IPS DF 6.9 (cell line): ENCODE data around the gene USP12.
"Not testable (repeated sequence)": the region's sequence is repeated elsewhere in the genome, so short reads cannot be mapped to it uniquely, and the experiment has no call there.

Experiments used
- DNase-seq: peaks from one replicate; pipeline ENCODE4 v3.0.0-alpha.2; 2013; ENCODE audit warnings: low read depth, low spot score
- H3K27ac ChIP-seq: one replicate; pipeline ENCODE4 v1.5.1; 2013; ENCODE audit warnings: low read length, control low read depth
- H3K27me3 ChIP-seq: 2 replicates; pipeline ENCODE4 v1.6.1; 2013; ENCODE audit warnings: mild to moderate bottlenecking, low read length; ENCODE audit not compliant: control insufficient read depth, insufficient read depth
- H3K36me3 ChIP-seq: 2 replicates; pipeline ENCODE4 v1.6.1; 2013; ENCODE audit warnings: low read length; ENCODE audit not compliant: control insufficient read depth, insufficient read depth
- H3K4me1 ChIP-seq: 2 replicates; pipeline ENCODE4 v1.6.1; 2013; ENCODE audit warnings: low read length; ENCODE audit not compliant: control insufficient read depth, insufficient read depth
- H3K4me3 ChIP-seq: 2 replicates; pipeline ENCODE4 v1.5.1; 2013; ENCODE audit warnings: mild to moderate bottlenecking, low read length
- H3K9me3 ChIP-seq: 2 replicates; pipeline ENCODE4 v1.6.1; 2013; ENCODE audit warnings: low read length, inconsistent platforms; ENCODE audit not compliant: control insufficient read depth, insufficient read depth
- whole genome bisulfite sequencing: extraction: QIAGEN DNeasy Blood & Tissue Kit; methylation state at CpG from one replicate; pipeline ENCODE4 v1.1.7; 2013; ENCODE audit warnings: mixed read lengths, missing lambda C conversion rate; ENCODE audit not compliant: insufficient read length, insufficient coverage; 5-methylcytosine and 5-hydroxymethylcytosine counted together

USP12 gene

GRCh38 chr13:27201661-27202060 is 30.1 kb upstream of the USP12 start:
- WGBS: no CpG with 5 or more reads among the region's 1 CpG
- Histone ChIP-seq H3K9me3 (no peaks in the 10 kb centered on the region), H3K36me3 (no peaks in the 10 kb centered on the region), H3K27me3 (no peaks in the 10 kb centered on the region), H3K4me3 (no peak overlapping the region), H3K4me1 (0 out of 2 replicates have a peak, but pooled peaks cover 1% of the 10 kb centered on the region), H3K27ac (no peak overlapping the region)
- no peak for DNase-seq

- DNase-seq: no peak
- no peaks in the 10 kb centered on the region for H3K36me3 ChIP-seq
- H3K9me3 ChIP-seq: no peaks in the 10 kb centered on the region
- no CpG with 5 or more reads among the region's 1 CpG for WGBS
- H3K4me1 ChIP-seq: 0 out of 2 replicates have a peak, but pooled peaks cover 1% of the 10 kb centered on the region
- no peak overlapping the region for H3K4me3 ChIP-seq
- H3K27me3 ChIP-seq: no peaks in the 10 kb centered on the region
- H3K27ac ChIP-seq: no peak overlapping the region
These were observed 28.9 kb upstream of the USP12 start for GRCh38 chr13:27200413-27201070.

GRCh38 chr13:27199696-27200095 is 28.1 kb upstream of the USP12 start:
- no peaks in the 10 kb centered on the region for H3K36me3 ChIP-seq
- H3K4me1 ChIP-seq: 0 out of 2 replicates have a peak, but pooled peaks cover 1% of the 10 kb centered on the region
- H3K27me3 ChIP-seq: no peaks in the 10 kb centered on the region
- no CpG with 5 or more reads among the region's 2 CpGs for WGBS
- no peak overlapping the region for H3K4me3 ChIP-seq
- H3K27ac ChIP-seq: no peak overlapping the region
- no peak for DNase-seq
- no peaks in the 10 kb centered on the region for H3K9me3 ChIP-seq

- Histone ChIP-seq H3K9me3 (no peaks in the 10 kb centered on the region), H3K27ac (no peak overlapping the region), H3K27me3 (no peaks in the 10 kb centered on the region), H3K36me3 (no peaks in the 10 kb centered on the region), H3K4me3 (no peak overlapping the region), H3K4me1 (peaks cover 3% of the 10 kb centered on the region; the same call in 1 of the 2 replicates)
- WGBS: no CpG with 5 or more reads among the region's 3 CpGs
- no peak for DNase-seq
These were observed 27.6 kb upstream of the USP12 start for GRCh38 chr13:27199211-27199610.

- no CpG with 5 or more reads among the region's 9 CpGs for WGBS
These were observed 23.5 kb upstream of the USP12 start for GRCh38 chr13:27194895-27195764.

GRCh38 chr13:27194209-27194608 is 22.6 kb upstream of the USP12 start:
- no peak overlapping the region for H3K27ac ChIP-seq
- H3K36me3 ChIP-seq: no peaks in the 10 kb centered on the region
- no CpG with 5 or more reads among the region's 3 CpGs for WGBS
- DNase-seq: no peak
- H3K9me3 ChIP-seq: no peaks in the 10 kb centered on the region
- H3K27me3 ChIP-seq: no peaks in the 10 kb centered on the region
- no peak overlapping the region for H3K4me3 ChIP-seq
- H3K4me1 ChIP-seq: peaks cover 2% of the 10 kb centered on the region; the same call in 1 of the 2 replicates

More at GRCh38 chr13:27194895-27195764, 23.5 kb upstream of the USP12 start:
- Histone ChIP-seq H3K27ac (no peak overlapping the region), H3K4me1 (peaks cover 2% of the 10 kb centered on the region; the same call in 1 of the 2 replicates), H3K36me3 (no peaks in the 10 kb centered on the region), H3K27me3 (no peaks in the 10 kb centered on the region), H3K9me3 (no peaks in the 10 kb centered on the region), H3K4me3 (no peak overlapping the region)
- no peak for DNase-seq

- H3K27ac ChIP-seq: no peak overlapping the region
- H3K4me1 ChIP-seq: peaks cover 2% of the 10 kb centered on the region; the same call in 1 of the 2 replicates
- no CpG with 5 or more reads among the region's 10 CpGs for WGBS
- no peaks in the 10 kb centered on the region for H3K27me3 ChIP-seq
- DNase-seq: no peak
- H3K9me3 ChIP-seq: no peaks in the 10 kb centered on the region
- no peaks in the 10 kb centered on the region for H3K36me3 ChIP-seq
- H3K4me3 ChIP-seq: no peak overlapping the region
These were observed 21.9 kb upstream of the USP12 start for GRCh38 chr13:27193496-27193895.

- DNase-seq: no peak
- WGBS: no CpG with 5 or more reads among the region's 1 CpG
These were observed 21.4 kb upstream of the USP12 start for GRCh38 chr13:27192973-27193372.

GRCh38 chr13:27192367-27192766 is 20.8 kb upstream of the USP12 start:
- H3K4me3 ChIP-seq, H3K9me3 ChIP-seq, H3K27ac ChIP-seq, H3K4me1 ChIP-seq, H3K27me3 ChIP-seq, DNase-seq, H3K36me3 ChIP-seq: not testable (repeated sequence)
- WGBS: no CpG with 5 or more reads among the region's 1 CpG

More at GRCh38 chr13:27192973-27193372, 21.4 kb upstream of the USP12 start:
- no peaks in the 10 kb centered on the region for H3K36me3 ChIP-seq
- H3K9me3 ChIP-seq: no peaks in the 10 kb centered on the region
- H3K27me3 ChIP-seq: no peaks in the 10 kb centered on the region
- H3K27ac ChIP-seq: no peak overlapping the region
- H3K4me1 ChIP-seq: peaks cover 2% of the 10 kb centered on the region; the same call in 1 of the 2 replicates
- no peak overlapping the region for H3K4me3 ChIP-seq

- Histone ChIP-seq H3K9me3 (no peaks in the 10 kb centered on the region), H3K36me3 (no peaks in the 10 kb centered on the region), H3K27ac (no peak overlapping the region), H3K4me1 (no peaks in the 10 kb centered on the region), H3K27me3 (no peaks in the 10 kb centered on the region), H3K4me3 (no peak overlapping the region)
- DNase-seq: no peak
These were observed 17.6 kb upstream of the USP12 start for GRCh38 chr13:27189192-27189591.
